ENCODE measurements around the gene EHMT1.

- TF ChIP-seq TAF1 (IDR thresholded peaks at IDR 0.05; ENCODE audit: low read depth, low read length) (no peak), POLR2A (IDR thresholded peaks at IDR 0.05; ENCODE audit: control extremely low read depth in 1 of 2, low read depth in 2 of 2, low read length in 2 of 2) (no peak), SP1 (IDR thresholded peaks at IDR 0.05; ENCODE audit: low read depth, low read length) (no peak), SUZ12 (IDR thresholded peaks at IDR 0.05; ENCODE audit: low read length) (no peak), EZH2 (IDR thresholded peaks at IDR 0.05; ENCODE audit: low read depth, low read length, severe bottlenecking) (no peak)
Observed at GRCh38 chr9:137873408-137873807, 254.6 kb downstream of the EHMT1 start.

All from H1 (cell line).